ENCODE data around the gene MLF2. TPM values are rescaled to one million over a fixed set of nuclear protein-coding genes. Genes with fewer than 3 reads are reported as not detected.

MLF2 gene
- total and polyA plus RNA-seq, 9 of the 15 experiments (the other 6 are each of a cell fraction or from before 2014, with no cell fraction given) = 11.4 to 190 (median 139) TPM

GRCh38 chr12:6766651-6767349, 13.9 kb upstream of the MLF2 start (continued):
- TF ChIP-seq ATF6 (CRISPR knock-in tag; IDR thresholded peaks at IDR 0.05) = no peak
- TF ChIP-seq KDM2B (CRISPR knock-in tag; IDR thresholded peaks at IDR 0.05) = no peak
- no peak; the same call in none of the 2 replicates for TF ChIP-seq ARID4B (CRISPR knock-in tag; IDR thresholded peaks at IDR 0.05)
- peak; percentile 58 for TF ChIP-seq MYC (IDR thresholded peaks at IDR 0.05; ENCODE audit: low read depth, low read length)
- TF ChIP-seq MYC (CRISPR knock-in tag; IDR thresholded peaks at IDR 0.05; ENCODE audit: borderline replicate concordance, low read depth) = no peak
- no peak for TF ChIP-seq ZNF23 (CRISPR knock-in tag; IDR thresholded peaks at IDR 0.05)
- no peak for TF ChIP-seq NFRKB (IDR thresholded peaks at IDR 0.05; ENCODE audit: low read depth)
- no peak for TF ChIP-seq ZNF589 (CRISPR knock-in tag; IDR thresholded peaks at IDR 0.05; ENCODE audit: low read depth)
- TF ChIP-seq ZNF778 (CRISPR knock-in tag; IDR thresholded peaks at IDR 0.05) = no peak
- no peak; a peak in 1 of 4 replicates for TF ChIP-seq RCOR1 (IDR thresholded peaks at IDR 0.05; ENCODE audit: borderline replicate concordance in 1 of 2, low read depth in 2 of 2, low read length in 2 of 2)
- peak; percentile 13; the same call in 1 of the 2 replicates for TF ChIP-seq NFIC (IDR thresholded peaks at IDR 0.05)
- TF ChIP-seq ZBTB49 (CRISPR knock-in tag; IDR thresholded peaks at IDR 0.05; ENCODE audit: borderline replicate concordance) = no peak
- no peak for TF ChIP-seq ZNF57 (CRISPR knock-in tag; IDR thresholded peaks at IDR 0.05)
- TF ChIP-seq ZSCAN32 (CRISPR knock-in tag; IDR thresholded peaks at IDR 0.05) = no peak
- no peak for TF ChIP-seq TFAM (CRISPR knock-in tag; conservative IDR thresholded peaks at IDR 0.05)
- no peak for TF ChIP-seq ZFP91 (CRISPR knock-in tag; IDR thresholded peaks at IDR 0.05)
- TF ChIP-seq STAG1 (CRISPR knock-in tag; IDR thresholded peaks at IDR 0.05; ENCODE audit: borderline replicate concordance) = no peak
- no peak for TF ChIP-seq MEF2A (IDR thresholded peaks at IDR 0.05; ENCODE audit: control insufficient read depth, low read depth, low read length)

Measured in K562 (cell line).